ENCODE results near the gene KRT33B.

KRT33B gene

DNA sequence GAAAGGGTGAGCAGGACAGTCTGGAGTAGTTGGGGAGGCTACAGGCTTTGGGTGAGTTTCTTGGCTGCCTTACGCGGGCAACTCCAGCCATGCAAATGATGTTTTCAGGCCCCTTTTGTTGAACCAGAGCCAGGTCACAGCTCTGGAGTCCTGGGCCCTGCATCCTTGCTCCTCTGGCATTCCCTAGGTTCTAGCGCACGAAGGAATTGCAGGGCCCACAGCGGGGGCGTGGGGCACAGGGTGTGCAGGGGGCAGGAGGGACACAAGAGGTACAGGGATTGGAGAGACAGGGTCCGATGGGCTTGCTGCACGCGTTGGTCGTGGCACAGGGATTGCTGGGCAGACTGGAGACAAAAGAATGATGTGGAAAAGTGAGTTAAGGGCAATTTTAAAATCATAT is 24.2 kb upstream of the KRT33B start:
- DNase-seq (ENCODE audit: extremely low read depth, low read depth) = no peak
- TF ChIP-seq CTCF (IDR thresholded peaks at IDR 0.05; ENCODE audit: low read depth, low read length) = no peak

- DNase-seq (ENCODE audit: extremely low read depth, low read depth) = no peak
- TF ChIP-seq CTCF (IDR thresholded peaks at IDR 0.05; ENCODE audit: low read depth, low read length) = no peak
These were observed 23.7 kb upstream of the KRT33B start for GRCh38 chr17:41393294-41393693.

GRCh38 chr17:41392278-41392677 is 22.7 kb upstream of the KRT33B start:
- no peak for TF ChIP-seq CTCF (IDR thresholded peaks at IDR 0.05; ENCODE audit: low read depth, low read length)
- DNase-seq (ENCODE audit: extremely low read depth, low read depth) = no peak

GRCh38 chr17:41391535-41391934 is 21.9 kb upstream of the KRT33B start:
- DNase-seq (ENCODE audit: extremely low read depth, low read depth) = no peak
- TF ChIP-seq CTCF (IDR thresholded peaks at IDR 0.05; ENCODE audit: low read depth, low read length) = no peak

GRCh38 chr17:41390411-41390938 is 20.9 kb upstream of the KRT33B start:
- TF ChIP-seq CTCF (IDR thresholded peaks at IDR 0.05; ENCODE audit: low read depth, low read length) = no peak

DNA sequence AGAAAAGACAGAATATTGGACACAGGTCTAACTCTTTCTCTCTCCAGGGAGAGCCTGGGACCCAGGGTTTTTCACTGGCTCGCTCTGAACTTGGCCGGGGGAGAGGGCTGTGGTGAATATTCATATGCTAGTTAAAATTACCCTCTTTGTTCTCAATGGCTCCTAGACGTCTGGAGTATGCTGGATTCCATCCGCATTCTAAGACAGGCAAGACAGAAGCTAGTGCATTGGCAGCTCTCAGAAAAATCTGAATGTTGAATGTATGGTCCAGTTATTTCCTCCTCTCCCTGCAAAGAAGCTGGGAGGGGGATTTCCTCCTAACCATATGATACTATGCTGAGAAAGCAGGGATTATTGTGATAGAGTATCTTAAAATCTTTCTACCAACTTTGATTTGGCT is 18.1 kb upstream of the KRT33B start:
- TF ChIP-seq CTCF (IDR thresholded peaks at IDR 0.05; ENCODE audit: low read depth, low read length) = no peak
- DNase-seq (ENCODE audit: extremely low read depth, low read depth) = no peak

More at GRCh38 chr17:41390411-41390938, 20.9 kb upstream of the KRT33B start:
- no peak for DNase-seq (ENCODE audit: extremely low read depth, low read depth)

DNA sequence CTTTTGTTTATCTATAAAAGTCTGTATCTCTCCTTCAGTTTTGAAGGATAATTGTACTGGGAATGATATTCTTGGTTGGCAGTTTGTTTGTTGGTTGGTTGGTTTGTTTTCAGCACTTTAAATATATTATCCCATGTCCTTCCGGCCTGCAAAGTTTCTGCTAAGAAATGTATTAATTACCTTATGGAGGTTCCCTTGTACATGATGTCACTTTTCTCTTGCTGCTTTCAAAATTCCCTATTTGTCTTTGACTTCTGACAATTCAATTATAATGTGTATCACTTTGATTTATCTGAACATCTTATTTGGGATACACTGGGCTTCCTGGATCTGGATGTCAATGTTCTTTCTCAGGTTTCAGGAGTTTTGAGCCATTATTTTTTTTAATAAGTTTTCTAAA is 16.6 kb upstream of the KRT33B start:
- TF ChIP-seq CTCF (IDR thresholded peaks at IDR 0.05; ENCODE audit: low read depth, low read length) = no peak

More for the DNA sequence above, 16.6 kb upstream of the KRT33B start:
- no peak for DNase-seq (ENCODE audit: extremely low read depth, low read depth)

All from AG09319 (cell line).